HG03342 (cell line): Measurements from ENCODE around the gene ASL.
"Not testable (repeated sequence)": the region's sequence is repeated elsewhere in the genome, so short reads cannot be mapped to it uniquely, and the experiment has no call there.

Experiments used
- ATAC-seq: cut with Tn5 transposase; IDR thresholded peaks from one replicate; pipeline ENCODE4 v1.9.1; 2021; ENCODE audit warnings: mild to moderate bottlenecking, moderate library complexity; ENCODE audit not compliant: unreplicated experiment

ASL gene

DNA sequence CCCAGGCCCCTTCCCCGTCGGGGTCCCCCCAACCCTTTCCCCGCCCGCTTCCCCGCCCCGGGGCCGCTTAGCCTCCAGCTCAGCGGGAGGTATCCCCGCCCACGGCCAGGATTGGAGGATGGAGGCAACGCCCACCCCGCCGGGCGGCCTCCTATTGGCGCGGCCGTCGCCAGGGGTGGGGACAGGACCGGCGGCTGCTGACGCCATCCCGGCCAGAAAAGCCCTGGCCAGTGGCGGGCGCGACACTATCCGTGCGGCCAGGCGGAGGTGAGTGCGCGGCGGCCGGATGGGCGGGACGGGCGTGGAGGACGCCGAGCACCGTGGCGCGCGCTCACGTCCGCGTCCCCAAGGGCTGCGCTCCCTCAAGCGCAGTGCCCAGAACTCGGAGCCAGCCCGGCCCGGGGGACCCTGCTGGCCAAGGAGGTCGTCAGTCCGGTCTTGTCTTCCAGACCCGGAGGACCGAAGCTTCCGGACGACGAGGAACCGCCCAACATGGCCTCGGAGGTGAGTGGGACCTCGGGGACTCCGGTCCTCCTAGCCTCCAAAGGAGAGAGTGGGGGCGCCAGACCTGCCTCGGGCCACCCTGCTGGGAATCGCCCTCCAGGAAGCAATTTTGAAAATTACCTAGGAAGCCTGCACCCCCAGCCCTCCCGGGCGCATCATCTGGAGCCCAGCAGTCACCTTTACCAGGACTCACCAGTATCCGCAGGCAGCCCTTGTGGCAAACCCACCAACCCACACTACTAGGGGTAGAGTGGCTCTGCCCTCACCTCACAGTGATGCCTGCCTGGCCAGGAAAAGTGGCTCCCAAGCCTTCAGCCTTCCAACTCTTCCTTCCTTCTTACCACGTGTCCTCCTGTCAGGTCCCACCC is at the start of gene ASL:
TSS of gene ASL (plus strand) at position 230 of the 872 bp plus-strand sequence. CDS start at position 493, 263 bp downstream.
- peak; percentile 99 for ATAC-seq

DNA sequence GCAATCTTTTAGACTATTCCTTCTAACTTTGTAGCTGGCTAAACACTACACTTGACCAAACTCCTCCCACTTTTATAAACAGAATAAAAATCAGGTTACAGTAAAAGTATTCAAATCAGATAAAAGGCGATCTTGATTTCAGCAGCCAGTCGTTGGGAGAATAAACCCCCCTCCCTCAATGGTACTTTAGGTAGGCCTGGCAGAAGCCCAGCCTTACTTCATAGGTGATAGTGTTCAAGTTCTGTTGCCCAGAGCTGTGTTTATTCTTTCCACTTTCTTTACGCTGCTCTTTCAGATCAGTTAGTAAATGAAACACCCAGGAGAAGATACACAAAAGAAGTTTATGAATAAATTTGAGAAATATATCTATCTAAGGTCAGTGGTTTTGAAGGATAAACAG is 47.3 kb upstream of the ASL start:
- not testable (repeated sequence) for ATAC-seq

GRCh38 chr7:66033471-66034385 is 41.9 kb upstream of the ASL start:
- ATAC-seq, result no peak

DNA sequence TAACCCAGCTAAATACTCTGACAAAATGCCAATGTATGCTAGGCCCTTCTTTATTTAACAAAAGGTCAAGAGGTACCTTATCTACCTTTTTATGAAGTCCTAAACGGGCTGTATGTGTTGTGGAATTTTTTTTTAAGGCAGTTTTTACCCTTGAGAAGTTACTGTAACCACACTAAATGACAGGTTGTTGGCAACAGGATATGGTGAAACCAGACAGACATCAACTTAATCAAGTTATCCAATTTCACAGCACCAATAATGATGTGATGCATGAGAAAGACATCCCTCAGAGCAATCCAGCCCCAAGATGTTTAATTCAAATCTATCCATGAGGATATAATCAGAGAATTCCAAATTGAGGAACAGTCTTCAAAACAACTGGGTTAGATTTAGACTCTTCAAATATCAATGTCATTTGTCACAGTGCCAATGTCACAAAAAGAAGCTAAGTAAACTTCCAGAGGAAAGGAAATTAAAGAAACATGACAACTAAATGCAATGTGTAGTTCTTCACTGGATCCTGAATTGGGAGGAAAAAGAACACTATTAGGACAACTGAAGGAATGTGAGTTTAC is 41.1 kb upstream of the ASL start:
- ATAC-seq, result not testable (repeated sequence)

GRCh38 chr7:66036382-66036781 is 39.2 kb upstream of the ASL start:
- ATAC-seq, result no peak

- no peak for ATAC-seq
These were observed 38.8 kb upstream of the ASL start for GRCh38 chr7:66036788-66037187.

DNA sequence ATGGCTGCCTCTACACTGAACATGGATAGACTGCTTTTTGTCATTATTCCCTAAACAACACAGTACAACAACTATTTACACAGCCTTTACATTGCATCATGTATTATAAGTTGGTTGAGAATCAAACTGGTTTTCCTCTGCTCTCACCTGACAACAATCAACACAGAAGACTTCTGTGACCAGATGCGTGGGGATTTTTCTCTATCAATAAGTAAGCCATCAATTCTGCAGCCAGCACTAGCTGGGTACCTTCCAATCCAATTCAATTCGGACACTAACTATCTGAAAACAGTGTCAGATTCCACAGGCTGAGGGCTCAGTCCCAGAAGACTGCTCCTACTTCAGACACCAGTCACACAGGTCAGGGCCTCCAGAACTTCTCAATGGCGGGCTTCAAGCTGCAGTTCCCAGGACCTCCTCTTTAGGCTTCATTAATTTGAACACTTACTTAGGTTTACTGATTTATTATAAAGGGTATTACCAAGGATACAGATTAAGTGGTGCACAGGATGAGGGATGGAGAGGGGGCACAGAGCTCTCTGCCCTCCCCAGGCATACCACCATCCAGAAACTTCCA is 36.4 kb upstream of the ASL start:
- peak; percentile 61 for ATAC-seq

GRCh38 chr7:66043681-66044497 is 31.7 kb upstream of the ASL start:
- no peak for ATAC-seq

GRCh38 chr7:66044498-66044854 is 31.1 kb upstream of the ASL start:
- ATAC-seq, result not testable (repeated sequence)

GRCh38 chr7:66047426-66047825 is 28.2 kb upstream of the ASL start:
- ATAC-seq, result no peak

DNA sequence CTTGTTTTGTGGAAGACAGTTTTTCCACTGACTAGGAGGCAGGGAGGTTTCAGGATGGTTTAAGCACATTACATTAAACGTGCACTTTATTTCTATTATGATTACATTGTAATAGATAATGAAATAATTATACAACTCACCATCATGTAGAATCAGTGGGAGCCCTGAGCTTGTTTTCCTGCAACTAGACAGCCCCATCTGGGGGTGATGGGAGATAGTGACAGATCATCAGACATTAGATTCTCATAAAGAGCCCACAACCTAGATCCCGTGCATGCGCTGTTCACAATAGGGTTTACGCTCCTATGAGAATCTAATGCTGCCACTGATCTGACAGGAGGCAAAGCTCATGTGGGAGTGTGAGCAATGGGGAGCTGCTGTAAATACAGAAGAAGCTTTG is 25.7 kb upstream of the ASL start:
- not testable (repeated sequence) for ATAC-seq

DNA sequence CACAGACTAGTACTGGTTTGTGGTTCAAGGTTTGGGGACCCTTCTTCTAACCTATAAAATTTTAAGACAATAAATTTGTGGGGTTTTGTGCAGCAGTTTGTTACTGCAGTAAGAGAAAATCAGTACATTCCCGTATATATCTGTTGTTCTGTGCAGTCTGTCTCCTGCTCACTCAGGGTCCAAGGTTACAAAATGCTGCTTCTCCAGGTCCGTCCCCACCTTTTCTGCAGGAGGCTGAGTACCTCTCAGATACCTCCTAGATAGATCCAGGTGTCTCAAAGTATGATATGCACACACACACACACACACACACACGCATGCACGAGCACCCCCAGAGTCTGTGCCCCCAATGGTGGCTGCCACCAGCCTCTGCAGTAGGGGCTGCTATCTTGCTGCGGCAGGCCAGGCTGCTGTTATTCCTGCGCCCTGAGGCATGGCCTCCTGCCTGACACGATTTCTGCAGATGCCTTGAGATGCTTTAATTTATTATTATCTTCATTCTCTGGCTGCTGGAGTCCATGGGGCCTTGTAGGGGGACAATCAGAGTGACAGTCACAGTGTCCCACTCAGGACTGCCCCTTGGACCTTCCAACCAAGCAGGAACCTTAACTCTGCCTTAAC is 25.2 kb upstream of the ASL start:
- no peak for ATAC-seq

DNA sequence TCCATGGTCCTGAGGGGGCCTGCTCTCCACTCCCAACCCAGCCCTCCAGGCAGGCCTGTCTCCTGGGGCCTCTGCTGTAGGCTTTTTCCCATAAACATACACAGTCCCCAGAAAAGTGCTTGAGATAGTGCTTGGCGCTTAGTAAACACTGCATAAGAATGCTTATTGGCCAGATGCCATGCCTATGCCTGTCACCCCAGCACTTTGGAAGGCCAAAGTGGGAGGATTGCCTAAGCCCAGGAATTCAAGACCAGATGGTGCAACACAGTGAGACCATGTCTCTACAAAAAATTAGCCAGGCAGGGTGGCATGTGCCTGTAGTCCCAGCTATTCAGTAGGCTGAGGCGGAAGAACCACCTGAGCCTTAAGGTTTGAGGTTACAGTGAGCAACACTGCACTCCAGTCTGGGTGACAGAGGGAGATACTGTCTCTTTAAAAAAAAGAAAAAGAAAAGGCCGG is 24.6 kb upstream of the ASL start:
- no peak for ATAC-seq

GRCh38 chr7:66052447-66052846 is 23.2 kb upstream of the ASL start:
- ATAC-seq, result no peak

DNA sequence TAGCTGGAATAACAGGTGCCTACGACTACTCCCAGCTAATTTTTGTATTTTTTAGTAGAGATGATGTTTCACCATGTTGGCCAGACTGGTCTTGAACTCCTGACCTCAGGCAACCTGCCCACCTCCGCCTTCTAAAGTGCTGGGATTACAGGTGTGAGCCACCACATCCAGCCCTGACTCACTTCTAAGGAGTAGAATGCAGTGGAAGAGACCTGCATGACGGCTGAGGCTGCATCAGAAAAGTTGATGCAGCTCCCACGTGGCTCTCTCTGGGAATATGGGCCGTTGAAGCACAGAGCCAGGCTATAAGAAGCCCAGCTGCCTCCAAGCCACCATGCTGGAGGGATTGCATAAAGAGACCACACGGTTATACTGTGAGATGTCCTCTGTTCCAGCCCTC is 21.6 kb upstream of the ASL start:
- no peak for ATAC-seq

DNA sequence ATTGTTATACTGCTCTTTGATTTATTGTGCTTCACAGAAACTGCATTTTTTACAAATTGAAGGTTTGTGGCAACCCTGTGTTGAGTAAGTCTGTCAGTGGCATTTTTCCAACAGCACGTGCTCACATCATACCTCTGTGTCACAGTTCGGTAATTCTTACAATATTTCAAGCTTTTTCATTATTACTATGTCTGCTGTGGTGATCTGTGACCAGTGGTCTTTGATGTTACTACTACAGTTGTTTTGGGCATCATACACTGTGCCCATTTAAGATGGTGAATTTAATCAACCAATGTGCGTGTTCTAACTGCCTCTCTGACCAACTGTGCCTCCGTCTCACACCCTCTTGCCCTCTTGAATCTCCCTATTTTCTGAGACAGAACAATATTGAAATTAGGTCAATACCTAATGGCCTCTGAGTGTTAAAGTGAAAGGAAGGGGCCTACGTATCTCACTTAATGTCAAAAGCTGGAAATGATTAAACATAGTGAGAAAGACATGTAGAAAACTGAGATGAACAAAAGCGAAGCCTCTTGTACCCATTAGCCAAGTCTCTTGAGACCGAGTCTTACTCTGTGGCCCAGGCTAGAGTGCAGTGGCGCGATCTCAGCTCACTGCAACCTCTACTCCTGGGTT is 20.2 kb upstream of the ASL start:
- peak; percentile 82 for ATAC-seq

DNA sequence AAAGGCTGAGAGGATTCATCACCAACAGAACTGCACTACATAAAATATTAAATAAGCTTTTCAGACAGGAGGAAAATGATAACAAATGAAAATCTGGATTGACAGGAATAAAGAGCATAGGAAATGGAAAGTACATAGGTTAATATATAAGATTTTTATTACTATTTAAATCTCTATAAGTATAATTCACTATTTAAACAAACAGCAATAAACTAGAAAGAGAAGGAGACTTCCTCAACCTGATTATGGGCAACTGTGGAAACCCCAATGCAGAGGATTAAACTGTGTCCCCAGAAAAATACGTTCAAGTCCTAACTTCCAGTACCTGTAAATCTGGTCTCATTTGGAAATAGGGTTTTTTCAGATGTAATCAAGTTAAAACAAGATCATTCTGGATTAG is 14.8 kb upstream of the ASL start:
- no peak for ATAC-seq

- no peak for ATAC-seq
These were observed 5.9 kb upstream of the ASL start for GRCh38 chr7:66069732-66070131.

- ATAC-seq, result no peak
These were observed 5.4 kb upstream of the ASL start for GRCh38 chr7:66070222-66070621.
